Stimulated activated naive CD4-positive, alpha-beta T cell (primary cell): ENCODE measurements around the gene MAST4.

ENCODE experiments used
- DNase-seq, 6 experiments: peaks; one replicate each; lab custom pipeline; 2025; lab: John Stamatoyannopoulos, UW

Gene MAST4

DNA sequence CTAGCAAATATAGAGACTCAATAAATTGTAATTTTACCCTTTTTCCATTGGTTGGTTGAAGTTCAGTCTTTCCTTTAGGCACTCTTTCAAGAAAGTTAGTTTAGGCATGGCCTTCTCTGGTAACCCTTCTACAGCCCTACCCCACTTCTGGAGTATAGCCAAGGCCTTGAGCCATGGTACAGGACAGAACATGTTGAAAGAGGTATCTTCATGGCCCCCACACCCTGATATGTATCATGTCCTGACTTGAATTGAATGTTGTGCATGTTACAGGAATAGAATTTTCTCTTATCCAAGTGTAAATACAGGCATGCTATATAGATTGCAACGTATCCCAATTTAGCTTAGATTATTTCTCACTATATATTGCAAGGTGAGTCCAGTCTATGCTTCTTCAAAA, 424.8 kb downstream of the MAST4 start:
- DNase-seq, result no peak

DNA sequence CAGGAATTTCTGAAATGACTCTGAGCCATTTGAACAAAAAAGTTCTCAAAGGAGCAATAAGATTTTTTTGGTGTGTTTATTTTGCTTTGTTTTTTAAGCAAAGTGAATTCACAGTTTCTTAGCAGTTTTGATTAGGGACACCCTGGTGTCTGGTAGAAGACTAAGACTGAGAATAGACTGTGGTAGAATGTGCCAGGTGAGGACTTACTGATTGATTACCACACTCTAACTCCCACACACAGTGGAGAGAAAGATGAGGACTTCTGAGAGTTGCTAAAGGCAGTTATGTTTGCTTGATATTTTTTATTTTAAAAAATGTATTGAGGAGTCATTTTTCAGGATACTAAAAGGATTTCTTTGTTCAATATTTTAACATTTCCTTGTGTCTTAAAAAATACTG, 425.3 kb downstream of the MAST4 start:
- no peak for DNase-seq

GRCh38 chr5:67021962-67022361, 425.8 kb downstream of the MAST4 start:
- DNase-seq, result no peak

GRCh38 chr5:67025457-67025856, 429.3 kb downstream of the MAST4 start:
- no peak for DNase-seq

- no peak for DNase-seq
Observed at GRCh38 chr5:67026278-67026677, 430.1 kb downstream of the MAST4 start.

- no peak for DNase-seq
Observed at GRCh38 chr5:67027171-67027570, 431.0 kb downstream of the MAST4 start.

DNA sequence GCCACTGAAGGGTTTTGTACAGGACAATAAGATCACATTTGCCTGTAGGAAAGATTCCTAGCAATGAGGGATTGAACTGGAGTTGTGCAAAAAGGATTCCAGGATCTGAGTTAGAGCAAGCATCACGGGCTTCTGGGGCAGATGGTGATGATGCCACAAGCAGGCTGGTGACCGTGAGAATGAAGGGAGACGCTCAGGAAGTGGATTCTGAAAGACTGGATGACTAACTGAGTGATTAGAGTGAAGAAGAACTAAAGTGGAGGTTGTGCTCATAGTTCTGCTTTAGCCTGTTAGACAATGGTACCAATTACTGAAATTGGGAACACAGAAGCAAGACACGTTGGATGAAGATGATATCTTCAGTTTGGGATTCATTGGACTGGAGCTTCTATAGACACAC, 432.2 kb downstream of the MAST4 start:
- DNase-seq, result no peak

DNA sequence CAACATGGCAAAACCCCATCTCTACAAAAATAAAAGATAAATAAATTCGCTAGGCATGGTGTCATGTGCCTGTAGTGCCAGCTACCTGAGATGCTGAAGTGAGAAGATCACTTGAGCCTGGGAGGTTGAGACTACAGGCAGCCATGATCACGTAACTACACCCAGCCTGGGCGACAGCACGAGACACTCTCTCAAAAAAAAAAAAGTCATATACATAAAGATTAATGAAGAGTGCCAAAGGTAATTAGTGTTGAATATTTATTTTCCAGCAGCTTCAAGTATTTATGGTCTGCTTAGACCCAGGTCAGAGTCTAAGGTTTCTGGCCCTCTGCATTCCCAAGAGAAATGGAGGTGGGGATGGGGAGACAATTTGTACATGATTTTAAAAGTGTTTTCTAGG, 432.7 kb downstream of the MAST4 start:
- DNase-seq, result no peak

GRCh38 chr5:67029481-67029880, 433.3 kb downstream of the MAST4 start:
- DNase-seq, result no peak

GRCh38 chr5:67030289-67031056, 434.3 kb downstream of the MAST4 start:
- no peak for DNase-seq

GRCh38 chr5:67031057-67031443, 434.9 kb downstream of the MAST4 start:
- no peak for DNase-seq

- no peak for DNase-seq
Observed at GRCh38 chr5:67031692-67032091, 435.5 kb downstream of the MAST4 start.

DNA sequence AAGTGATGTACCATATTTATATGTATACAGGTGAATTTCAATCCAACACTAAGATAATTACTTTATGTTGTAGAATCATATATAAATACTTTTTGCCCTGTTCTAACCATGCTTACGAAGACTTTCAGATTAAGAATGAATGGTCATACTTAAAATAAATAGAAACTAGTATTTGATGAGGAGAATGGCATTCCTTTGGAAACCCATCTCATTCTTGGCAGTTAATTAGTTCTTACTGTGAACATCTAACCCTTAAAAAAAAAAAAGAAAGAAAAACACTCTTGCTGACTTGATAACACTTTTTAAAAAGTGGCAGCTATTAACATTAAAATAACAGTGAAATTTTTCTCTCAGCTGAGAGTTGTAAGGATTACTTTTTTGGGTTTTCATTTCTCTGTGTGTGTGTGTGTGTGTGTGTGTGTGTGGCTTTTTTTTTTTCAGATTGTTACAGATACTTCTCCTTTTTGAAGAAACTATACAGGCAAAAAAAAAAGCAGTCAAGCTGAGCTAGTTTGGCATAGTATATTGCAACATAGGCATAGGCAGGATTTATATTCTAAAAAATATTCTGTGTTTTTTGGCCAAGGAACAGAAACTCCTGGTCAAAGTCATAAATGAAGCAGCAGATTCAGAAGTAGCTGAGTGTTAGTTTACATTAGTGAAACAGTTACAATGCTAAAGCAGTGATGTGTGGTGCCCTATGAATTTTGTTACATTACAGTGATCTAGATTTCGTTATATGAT, 436.9 kb downstream of the MAST4 start:
- DNase-seq, result no peak

- no peak for DNase-seq
Observed at GRCh38 chr5:67033880-67034651, 437.9 kb downstream of the MAST4 start.

DNA sequence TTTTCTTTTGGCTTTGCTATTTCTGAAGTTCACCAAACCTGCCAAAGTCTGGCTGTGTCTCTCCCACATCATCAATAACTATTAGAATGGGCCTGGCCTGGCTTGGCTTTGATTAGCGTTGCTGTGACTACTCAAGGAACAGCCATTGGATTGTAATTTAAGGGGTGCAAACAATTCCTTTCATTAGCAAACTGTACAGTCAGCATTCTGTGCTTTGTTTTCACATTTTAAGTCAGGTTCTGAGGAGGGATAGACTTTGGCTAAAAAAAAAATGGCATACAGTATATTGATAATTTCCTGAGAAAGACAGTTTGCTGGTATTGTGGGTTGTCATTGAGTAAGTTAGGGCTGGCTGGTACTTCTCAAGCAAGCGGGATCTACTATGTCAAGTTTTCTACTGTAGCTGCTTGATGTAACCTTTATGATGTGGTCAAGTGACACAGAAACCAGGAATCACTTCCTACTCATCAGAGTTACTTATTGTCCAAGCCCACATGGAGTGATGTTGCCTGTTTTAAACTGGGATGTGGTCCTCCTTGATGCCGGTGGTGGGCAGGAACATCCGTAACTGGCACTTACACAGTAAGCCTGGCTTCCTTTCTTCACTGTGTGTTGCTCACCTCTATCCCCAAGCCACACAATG, 439.0 kb downstream of the MAST4 start:
- DNase-seq, result no peak

DNA sequence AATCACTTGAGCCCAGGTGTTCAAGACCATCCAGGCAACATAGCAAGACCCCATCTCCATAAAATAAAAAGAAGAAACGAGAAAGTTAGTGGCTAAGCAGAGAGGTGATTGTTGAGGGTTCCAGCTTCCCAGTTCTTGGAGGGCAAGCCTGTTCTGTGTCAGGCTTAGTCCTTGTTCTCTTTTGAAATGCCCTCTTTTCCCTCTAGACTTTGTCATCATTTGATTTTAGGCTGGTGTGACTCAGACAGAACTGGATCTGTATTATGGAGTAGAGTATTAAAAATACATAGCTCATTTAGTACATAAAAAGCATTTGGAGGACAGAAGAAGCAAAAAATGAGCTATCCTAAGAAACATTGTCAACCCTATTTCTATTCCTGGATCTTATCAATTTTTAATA, 441.0 kb downstream of the MAST4 start:
- no peak for DNase-seq

DNA sequence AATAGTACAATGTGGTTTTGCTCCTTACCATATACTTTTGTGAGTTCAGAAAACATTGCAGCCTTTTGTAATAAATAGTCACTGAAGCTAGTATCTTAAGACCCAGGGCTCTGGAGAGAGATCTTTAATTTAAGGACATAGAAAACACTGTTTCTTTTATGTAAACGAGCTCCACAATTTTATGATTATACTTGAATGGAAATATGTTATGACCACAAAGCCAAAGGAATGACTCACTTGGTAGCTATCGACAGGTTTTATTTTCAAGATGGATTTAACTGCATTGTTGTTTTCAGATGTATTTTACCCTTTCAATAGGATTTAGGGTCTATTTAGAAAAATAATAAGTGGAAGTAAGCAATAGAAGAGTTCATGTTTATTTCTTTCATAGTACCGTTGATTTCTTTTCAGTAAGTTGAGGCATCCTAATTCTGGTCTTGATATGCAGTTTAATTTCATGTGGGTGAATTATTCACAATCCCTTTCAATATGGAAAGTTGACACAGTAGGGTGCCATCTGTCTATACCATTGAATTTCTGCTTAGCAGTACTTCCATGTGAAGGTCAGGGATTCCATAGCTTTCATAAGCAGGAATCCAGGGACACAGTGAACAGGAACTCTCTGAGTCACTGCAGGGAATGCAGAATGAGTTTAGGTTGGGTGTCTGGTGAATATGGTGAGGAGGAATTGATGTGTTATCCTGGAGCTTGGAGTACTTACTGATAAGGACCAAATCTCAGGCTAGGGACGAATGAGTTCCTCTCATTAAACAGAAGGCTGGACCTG, 442.8 kb downstream of the MAST4 start:
- no peak for DNase-seq

- no peak for DNase-seq
Observed at GRCh38 chr5:67042176-67043003, 446.2 kb downstream of the MAST4 start.

DNA sequence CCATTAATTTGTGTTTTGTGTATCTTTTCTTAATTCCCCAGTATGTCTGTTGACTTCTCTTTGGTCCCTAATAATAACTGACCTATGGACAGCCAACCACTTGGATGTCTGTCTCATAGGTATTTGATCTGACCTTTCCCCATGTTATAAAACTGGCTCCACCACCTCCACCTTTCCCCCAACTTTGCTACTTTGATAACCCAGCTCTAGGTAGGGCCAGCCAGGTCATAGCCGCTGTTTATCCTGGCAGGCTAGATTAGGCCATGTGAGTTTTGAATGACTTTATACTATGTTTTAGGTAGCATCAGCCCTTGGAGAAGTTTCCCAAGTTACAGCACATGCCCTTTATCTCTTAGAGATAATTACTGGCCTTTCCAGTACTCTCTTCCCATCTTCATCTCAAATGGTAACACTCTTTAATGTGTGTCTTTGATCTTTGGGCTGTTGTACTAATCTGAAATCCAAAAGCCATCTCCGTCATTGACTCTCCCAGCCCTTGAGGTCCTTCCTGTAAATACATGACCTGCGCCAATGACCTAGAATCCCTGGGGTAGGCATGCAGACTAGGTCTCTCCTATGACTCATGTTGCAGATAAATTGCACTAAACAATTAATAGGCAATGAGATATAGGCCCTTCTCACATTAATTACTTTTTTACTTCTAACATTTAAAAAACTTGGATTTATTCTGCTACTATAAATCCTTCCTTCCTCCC, 447.8 kb downstream of the MAST4 start:
- DNase-seq, result no peak
